A673 (cell line): ENCODE results near the gene GALP.

Experiments used
- EZH2 ChIP-seq: fragments of 200-600 bp; sonication (generic); IDR thresholded peaks from 2 replicates; pipeline ENCODE4 v1.6.1; 2017; ENCODE audit warnings: borderline replicate concordance, low read depth, mild to moderate bottlenecking, mixed read lengths, antibody characterized with exemption, low read length; ENCODE audit not compliant: poor library complexity, severe bottlenecking
- TF ChIP-seq, protein P1 (sequence below): fragments of 300-800, 200-600 bp; sonication (generic); conservative IDR thresholded peaks from 2 replicates; pipeline ENCODE4 v1.5.1; 2017; ENCODE audit warnings: low read depth, mild to moderate bottlenecking, antibody characterized with exemption, low read length, moderate library complexity, mixed read lengths

DNA sequence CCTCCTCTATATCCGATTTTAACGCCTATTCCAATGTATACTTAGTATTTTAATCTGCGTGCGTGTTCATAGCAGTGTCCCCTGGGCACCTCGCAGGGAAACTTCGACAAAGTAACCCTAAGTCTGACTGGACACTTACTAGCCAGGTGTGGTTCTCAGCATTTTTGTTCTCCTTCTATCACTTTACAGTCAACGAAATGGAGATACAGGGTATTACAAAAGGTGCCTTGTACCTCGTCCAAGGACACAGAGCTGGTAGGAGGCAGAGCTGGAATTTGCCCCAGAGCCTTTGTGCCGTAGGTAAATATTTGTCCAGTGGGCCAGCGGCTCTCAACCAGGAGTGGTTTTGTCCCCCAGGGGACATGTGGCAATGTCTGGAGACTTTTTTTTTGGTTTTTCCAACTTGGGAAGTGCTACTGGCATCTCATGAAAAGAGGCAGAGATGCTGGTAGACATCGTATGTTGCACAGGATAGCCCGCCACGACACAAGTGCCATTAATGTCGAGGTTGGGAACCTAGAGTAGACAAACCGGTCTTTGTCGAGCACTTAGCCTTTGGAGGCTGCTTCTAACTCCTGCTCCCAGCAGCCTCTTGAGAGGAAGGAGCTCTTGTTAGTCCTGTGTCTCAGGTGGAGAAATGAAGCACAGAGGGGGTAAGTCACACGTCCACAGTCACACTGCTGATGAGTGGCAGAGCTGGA is 33.6 kb upstream of the GALP start:
- TF ChIP-seq, protein P1, sequence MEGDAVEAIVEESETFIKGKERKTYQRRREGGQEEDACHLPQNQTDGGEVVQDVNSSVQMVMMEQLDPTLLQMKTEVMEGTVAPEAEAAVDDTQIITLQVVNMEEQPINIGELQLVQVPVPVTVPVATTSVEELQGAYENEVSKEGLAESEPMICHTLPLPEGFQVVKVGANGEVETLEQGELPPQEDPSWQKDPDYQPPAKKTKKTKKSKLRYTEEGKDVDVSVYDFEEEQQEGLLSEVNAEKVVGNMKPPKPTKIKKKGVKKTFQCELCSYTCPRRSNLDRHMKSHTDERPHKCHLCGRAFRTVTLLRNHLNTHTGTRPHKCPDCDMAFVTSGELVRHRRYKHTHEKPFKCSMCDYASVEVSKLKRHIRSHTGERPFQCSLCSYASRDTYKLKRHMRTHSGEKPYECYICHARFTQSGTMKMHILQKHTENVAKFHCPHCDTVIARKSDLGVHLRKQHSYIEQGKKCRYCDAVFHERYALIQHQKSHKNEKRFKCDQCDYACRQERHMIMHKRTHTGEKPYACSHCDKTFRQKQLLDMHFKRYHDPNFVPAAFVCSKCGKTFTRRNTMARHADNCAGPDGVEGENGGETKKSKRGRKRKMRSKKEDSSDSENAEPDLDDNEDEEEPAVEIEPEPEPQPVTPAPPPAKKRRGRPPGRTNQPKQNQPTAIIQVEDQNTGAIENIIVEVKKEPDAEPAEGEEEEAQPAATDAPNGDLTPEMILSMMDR = no peak
- TF ChIP-seq EZH2 = no peak
